Stimulated activated CD4-positive, alpha-beta T cell treated with anti-CD3 and anti-CD28 coated beads, TNF-alpha, amount 100 ng/mL, for 48 hours (primary cell): ENCODE data around the gene GRID2.
"Not testable (repeated sequence)": the region's sequence is repeated elsewhere in the genome, so short reads cannot be mapped to it uniquely, and the experiment has no call there.

Source experiments
- DNase-seq, 3 donors: peaks; one replicate each; pipeline ENCODE4 v3.0.0-alpha.2; 2020; ENCODE audit warnings: low read depth in 3 of 3

The GRID2 gene

GRCh38 chr4:93187466-93187865, 883.7 kb downstream of the GRID2 start:
- DNase-seq = no peak

DNA sequence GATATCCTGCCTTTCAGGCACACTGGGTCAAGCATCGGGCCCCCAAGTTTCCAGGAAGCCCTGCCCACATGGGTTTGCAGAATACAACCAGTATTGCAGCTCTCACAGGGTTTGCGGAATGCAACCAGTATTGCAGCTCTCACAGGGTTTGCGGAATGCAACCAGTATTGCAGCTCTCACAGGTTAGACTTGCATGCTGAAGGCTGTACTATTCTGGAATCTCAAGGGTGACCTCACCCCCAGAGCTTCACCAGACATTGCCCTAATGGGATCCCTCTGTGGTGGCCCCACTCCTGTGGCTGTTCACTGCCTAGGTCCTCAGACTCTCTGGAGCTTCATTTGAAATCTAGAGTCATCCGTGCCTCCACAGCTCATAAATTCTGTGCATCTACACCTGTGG, 884.1 kb downstream of the GRID2 start:
- no peak for DNase-seq

DNA sequence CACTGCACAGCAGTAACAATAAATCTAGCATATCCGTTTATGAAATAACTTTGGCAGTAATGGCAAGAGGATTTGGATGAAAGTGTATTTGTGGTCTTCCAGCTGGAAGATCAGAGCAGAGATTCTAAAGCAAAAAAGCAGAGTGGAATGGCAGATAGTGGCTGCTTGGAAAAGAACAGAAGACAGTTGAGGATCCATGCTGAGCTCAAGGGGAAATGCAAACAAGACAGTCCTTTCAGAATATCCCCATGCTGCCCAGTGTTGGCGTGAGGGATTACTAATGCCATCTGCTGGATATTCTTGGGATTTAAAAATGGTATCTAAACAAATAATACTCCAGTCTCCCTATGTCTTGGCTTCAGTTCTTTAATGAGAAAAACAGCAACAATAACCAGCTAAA, 895.7 kb downstream of the GRID2 start:
- DNase-seq = no peak

DNA sequence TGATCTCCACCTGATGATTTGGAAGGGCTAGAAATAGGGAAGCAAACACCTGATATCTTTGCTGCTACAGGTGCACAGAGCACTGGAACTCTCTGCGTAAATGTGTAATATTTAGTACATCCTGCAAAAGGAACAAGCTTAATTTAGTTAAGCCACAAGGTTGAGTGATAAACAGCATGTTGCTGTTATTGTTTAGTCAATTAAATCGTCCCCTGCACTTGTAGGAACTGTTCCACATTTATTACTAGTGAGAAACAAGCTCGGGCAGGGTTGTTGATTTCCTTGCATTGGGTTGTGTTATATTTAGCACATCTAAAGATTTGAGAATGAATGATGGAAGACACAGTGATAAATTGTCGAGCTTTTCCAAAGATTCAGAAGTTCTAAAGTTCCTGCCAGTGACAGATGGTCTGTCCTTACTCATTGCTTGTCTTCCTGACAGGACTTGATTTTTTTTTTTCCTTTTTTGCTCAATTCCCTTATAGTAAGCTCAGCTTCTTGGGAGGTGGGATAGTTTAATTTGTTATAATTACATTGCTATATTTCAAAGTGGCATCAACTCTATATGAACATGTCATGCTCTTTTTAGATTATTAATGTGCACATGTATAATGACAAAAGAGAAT, 897.8 kb downstream of the GRID2 start:
- DNase-seq = no peak

- no peak for DNase-seq
These were observed 899.9 kb downstream of the GRID2 start for GRCh38 chr4:93203708-93204107.

DNA sequence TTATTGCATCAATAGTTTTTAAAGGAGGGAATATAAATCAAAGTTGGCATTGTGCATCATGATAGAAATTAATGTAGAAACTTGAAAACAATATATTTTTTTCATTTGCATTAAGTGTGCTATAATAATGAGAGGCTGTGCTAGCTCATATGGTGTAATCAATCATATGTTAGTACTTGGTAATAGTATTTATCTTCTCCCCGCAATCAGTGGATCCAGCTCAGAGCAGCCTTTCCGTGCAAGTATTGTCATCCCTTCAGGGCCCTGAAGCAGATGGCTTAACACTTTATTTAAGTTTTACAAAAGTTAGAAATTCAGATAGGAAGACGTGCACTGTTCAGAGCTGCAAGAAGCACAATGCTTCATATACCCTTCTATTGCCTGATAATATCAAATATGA, 908.5 kb downstream of the GRID2 start:
- no peak for DNase-seq

GRCh38 chr4:93216646-93217045, 912.9 kb downstream of the GRID2 start:
- no peak for DNase-seq

GRCh38 chr4:93217431-93217830, 913.7 kb downstream of the GRID2 start:
- DNase-seq = no peak

DNA sequence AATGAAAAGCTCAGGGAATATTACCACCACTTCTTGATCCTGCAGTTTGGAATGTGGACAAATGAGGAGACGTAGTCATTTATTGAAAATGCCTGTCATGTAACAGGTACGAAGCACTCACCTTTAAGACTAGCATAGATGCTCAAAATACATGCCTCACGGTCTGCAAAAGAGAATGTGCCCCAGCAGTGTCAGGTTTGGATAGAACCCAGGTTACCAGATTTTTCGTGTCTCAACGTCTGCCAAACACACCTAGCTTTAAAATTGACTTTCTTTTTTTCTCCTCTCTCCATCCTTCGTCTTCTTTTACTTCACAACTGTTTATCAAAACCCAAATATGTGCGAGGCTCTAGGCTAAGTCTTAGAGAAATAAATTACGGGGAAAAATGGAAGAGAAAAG, 918.0 kb downstream of the GRID2 start:
- no peak for DNase-seq

- no peak for DNase-seq
These were observed 924.3 kb downstream of the GRID2 start for GRCh38 chr4:93228021-93228420.

GRCh38 chr4:93232883-93233282, 929.1 kb downstream of the GRID2 start:
- DNase-seq = no peak

- DNase-seq = no peak
These were observed 933.8 kb downstream of the GRID2 start for GRCh38 chr4:93237521-93237920.

GRCh38 chr4:93243262-93243661, 939.5 kb downstream of the GRID2 start:
- DNase-seq = no peak

DNA sequence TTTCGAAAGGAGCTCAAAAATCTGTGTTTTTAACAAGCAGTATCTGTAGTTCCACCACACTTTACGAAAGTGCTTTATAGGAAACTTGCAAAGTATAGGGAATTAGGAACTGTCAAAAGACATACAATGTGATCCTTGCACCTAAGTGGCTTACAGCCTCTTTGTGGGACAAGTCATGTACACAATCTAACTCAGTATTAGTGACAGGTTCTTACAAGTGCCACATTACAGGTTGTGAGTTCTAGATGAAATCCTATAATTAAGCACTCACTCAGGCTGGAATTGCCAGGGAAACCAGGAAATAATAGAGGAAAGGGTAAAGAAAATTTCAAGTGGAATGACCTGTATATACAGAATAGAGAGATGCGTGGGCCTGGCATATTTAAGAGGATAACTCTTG, 957.4 kb downstream of the GRID2 start:
- no peak for DNase-seq

DNA sequence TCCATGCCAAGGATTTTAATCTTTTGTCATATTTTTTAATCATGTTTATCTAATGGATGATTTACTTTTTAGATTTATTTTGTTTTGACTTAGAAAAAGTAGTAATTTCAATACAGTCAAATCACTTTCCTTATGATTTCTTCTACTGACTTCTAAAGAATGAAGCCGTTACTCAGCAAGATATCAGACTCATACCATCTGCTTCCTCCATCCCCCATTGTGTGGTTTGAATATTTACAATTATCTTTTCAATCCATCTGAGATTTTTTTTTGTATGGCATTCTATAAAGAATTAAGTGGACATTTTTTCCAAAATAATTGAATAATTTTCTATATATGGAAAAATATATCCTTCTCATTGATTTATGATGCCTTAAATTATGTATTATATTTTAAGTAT, 959.4 kb downstream of the GRID2 start:
- no peak for DNase-seq

DNA sequence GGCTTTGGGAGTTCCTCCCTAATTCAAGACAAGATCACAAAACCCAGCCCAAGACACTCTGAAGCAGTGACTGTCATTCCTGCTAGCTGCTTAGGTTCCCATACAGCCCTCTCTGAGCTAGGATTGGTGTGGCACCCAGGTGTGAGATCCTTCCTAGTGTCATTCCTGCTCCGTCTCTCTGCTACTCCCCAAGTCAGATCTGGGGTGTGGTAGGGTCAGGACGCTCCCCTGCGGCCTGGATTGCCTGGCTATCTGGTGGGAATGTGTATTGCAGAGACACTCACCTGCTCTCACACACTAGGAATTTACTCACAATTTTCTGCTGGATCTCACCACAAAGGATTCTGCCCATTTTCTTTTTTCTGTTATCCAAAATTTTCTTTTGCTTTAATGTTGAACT, 964.0 kb downstream of the GRID2 start:
- DNase-seq = no peak

DNA sequence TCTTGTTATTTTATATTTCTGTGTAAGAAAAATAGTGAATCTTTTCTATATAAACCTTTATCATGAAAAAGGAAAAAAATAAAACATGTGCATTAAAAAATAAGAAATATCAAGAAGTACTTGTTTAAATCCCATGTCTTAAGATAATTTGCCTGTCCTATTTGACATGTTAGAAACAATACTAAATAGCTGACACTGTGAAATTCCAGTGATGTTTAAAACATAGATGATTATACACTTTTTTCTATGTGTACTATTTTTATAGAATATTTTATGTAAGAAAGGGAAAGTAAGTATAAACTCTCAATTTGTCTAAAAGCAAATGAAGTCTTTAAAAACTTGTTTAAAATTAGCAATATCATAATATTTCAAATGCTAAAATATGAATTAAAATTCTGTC, 981.6 kb downstream of the GRID2 start:
- no peak for DNase-seq

- DNase-seq = no peak
These were observed 985.5 kb downstream of the GRID2 start for GRCh38 chr4:93289241-93289640.

- DNase-seq = no peak
These were observed 986.1 kb downstream of the GRID2 start for GRCh38 chr4:93289831-93290230.

GRCh38 chr4:93299118-93299517, 995.4 kb downstream of the GRID2 start:
- no peak for DNase-seq

DNA sequence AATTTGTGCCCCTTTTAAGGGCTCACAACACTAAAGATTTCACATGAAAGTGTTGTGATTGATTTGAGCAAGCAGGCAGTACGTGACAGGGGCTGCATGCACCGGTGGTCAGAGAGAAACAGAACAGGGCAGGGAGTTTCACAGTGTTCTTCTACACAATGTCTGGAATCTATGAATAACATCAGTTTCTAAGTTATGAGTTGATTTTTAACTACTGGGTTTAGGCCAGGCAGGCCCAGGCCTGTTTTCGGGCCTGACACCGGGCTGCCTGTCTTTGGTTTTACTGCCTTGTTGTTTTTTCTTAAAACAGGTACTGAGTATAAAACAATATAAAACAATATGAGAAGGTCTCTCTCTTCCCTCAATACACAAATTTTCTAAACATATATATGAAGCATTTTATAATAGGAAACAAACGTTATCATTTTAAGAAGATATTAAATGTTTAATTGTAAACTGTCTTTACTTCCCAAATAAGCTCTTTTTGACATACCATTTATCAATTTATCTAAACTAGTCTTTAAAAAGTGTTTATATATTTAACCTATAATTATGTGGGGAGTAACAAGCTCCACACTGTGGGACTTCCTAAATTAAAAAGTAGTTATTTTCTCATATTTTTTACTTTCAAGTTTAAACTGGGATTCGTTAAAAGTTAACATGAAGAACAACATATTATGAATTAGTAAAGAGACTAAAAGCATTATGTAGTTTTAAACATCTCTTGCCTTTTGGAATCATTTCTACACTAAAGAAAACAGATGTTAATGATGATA, 997.2 kb downstream of the GRID2 start:
- DNase-seq = not testable (repeated sequence)

DNA sequence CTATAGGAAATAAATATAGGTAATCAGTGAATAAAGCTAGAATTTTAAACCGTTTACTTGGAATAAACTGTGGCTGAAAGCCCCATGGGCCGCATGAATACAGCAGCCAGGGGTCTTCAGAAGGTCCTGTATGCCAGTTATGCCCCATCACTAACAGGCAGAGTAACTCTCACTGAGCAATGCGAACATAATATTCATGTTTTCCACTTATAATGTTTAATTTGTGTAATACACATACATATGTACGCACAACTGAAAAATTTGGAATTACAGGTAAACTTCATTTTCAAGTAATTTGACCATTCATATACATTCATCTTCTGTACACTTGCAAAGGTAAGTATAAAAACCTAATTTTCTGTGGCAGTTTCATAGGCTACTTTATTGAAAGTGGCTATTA, 998.5 kb downstream of the GRID2 start:
- DNase-seq = no peak

- no peak for DNase-seq
These were observed 999.7 kb downstream of the GRID2 start for GRCh38 chr4:93303440-93303839.

DNA sequence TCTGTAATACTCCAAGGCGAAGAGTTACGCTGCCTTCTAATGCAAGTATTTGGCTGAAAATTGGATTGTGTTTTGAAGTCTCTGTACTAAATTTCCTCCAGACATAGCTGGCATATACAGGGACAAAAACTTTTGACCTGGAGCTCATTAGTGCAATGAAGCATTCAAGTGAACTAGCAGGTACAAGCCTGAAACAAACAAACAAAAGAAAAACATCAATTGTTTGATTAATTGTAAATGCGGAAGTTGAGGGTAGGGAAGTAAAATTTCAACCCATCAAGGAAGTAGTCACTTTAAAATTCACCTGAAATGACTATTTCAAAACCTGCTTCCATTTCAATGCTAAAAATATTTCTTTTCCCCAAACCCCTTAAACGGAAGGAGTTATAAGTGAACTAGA, 1008.5 kb downstream of the GRID2 start:
- DNase-seq = no peak
